ENCODE results near the gene FILIP1. TPM values are rescaled to one million over a fixed set of nuclear protein-coding genes. Genes with fewer than 3 reads are reported as not detected.

FILIP1 gene
- total and polyA plus RNA-seq, 12 donors = 16.8 to 269 (median 181) TPM

GRCh38 chr6:75376347-75377024, 117.1 kb downstream of the FILIP1 start:
- intact Hi-C loops (cut with DNase I) = loop anchor here in 1 of 10 donors (10.0 kb wide), 1 partner anchor 58 kb away; no protein-coding TSS in a partner anchor
- Histone ChIP-seq H3K36me3 (peaks cover 0 to 6% (median 0%) of the 10 kb centered on the region in 9 donors), H3K27me3 (no peaks in the 10 kb centered on the region), H3K4me1 (peaks cover 0 to 36% (median 17%) of the 10 kb centered on the region in 9 donors), H3K4me3 (no peak overlapping the region), H3K27ac (no peak overlapping the region), H3K9me3 (peaks cover 0 to 7% (median 0%) of the 10 kb centered on the region in 11 donors)
- ATAC-seq (peak in 1 of 8 donors; percentile 46), DNase-seq (no peak)
- no peak for TF ChIP-seq CTCF (IDR thresholded peaks at IDR 0.05)
- WGBS, 2 donors = 59 to 71% methylated on average over 2 of the region's 2 CpGs

- ATAC-seq = peak in 7 of 8 donors; percentile 35 to 75 (median 54)
- no peak for TF ChIP-seq CTCF (IDR thresholded peaks at IDR 0.05)
- Histone ChIP-seq H3K4me1 (peaks cover 0 to 37% (median 19%) of the 10 kb centered on the region in 9 donors), H3K4me3 (no peak overlapping the region), H3K27me3 (no peaks in the 10 kb centered on the region), H3K9me3 (peaks cover 0 to 7% (median 0%) of the 10 kb centered on the region in 11 donors), H3K36me3 (peaks cover 0 to 8% (median 0%) of the 10 kb centered on the region in 9 donors), H3K27ac (peak overlapping the region in 5 of 10 donors; percentile 3 to 40 (median 10))
- DNase-seq = no peak
- intact Hi-C loops (cut with DNase I) = loop anchor here in 1 of 10 donors (5.0 to 10.0 kb wide), 2 partner anchors 60 to 117 kb away; partner anchors contain the start of gene FILIP1
- WGBS, 2 donors = 79 to 81% methylated on average over 5 of the region's 5 CpGs
Measured at GRCh38 chr6:75374961-75375400, 118.6 kb downstream of the FILIP1 start.

- intact Hi-C loops (cut with DNase I) = loop anchor here in 1 of 10 donors (5.0 to 10.0 kb wide), 2 partner anchors 62 to 119 kb away; partner anchors contain the start of gene FILIP1
- Histone ChIP-seq H3K9me3 (peaks cover 0 to 7% (median 0%) of the 10 kb centered on the region in 11 donors), H3K27ac (no peak overlapping the region), H3K36me3 (peaks cover 0 to 8% (median 0%) of the 10 kb centered on the region in 9 donors), H3K4me3 (no peak overlapping the region), H3K27me3 (no peaks in the 10 kb centered on the region), H3K4me1 (peaks cover 0 to 55% (median 37%) of the 10 kb centered on the region in 9 donors)
- no peak for TF ChIP-seq CTCF (IDR thresholded peaks at IDR 0.05)
- DNase-seq (no peak), ATAC-seq (no peak)
Measured at GRCh38 chr6:75372884-75373283, 120.7 kb downstream of the FILIP1 start.

GRCh38 chr6:75370011-75370410, 123.6 kb downstream of the FILIP1 start:
- Histone ChIP-seq H3K4me1 (peaks cover 0 to 53% (median 31%) of the 10 kb centered on the region in 9 donors), H3K4me3 (no peak overlapping the region), H3K27ac (peak overlapping the region in 8 of 10 donors; percentile 30 to 70 (median 55)), H3K36me3 (peaks cover 0 to 8% (median 0%) of the 10 kb centered on the region in 9 donors), H3K9me3 (peaks cover 0 to 7% (median 0%) of the 10 kb centered on the region in 11 donors), H3K27me3 (no peaks in the 10 kb centered on the region)
- intact Hi-C loops (cut with DNase I) = loop anchor here in 1 of 10 donors (5.0 to 10.0 kb wide), 2 partner anchors 65 to 122 kb away; partner anchors contain the start of gene FILIP1
- no peak for ATAC-seq
- WGBS, 2 donors = 97% methylated on average over 2 of the region's 2 CpGs
- no peak for DNase-seq
- TF ChIP-seq CTCF (IDR thresholded peaks at IDR 0.05) = no peak

Measured in heart right ventricle (tissue), 16 donors.